ENCODE measurements around the gene TTLL7.

Gene TTLL7

GRCh38 chr1:83819436-83819835 is 179.5 kb downstream of the TTLL7 start:
- Histone ChIP-seq H3K4me3 (ENCODE audit: low read length) (no peak overlapping the region), H4K20me1 (ENCODE audit: insufficient read depth, low read length) (no peaks in the 10 kb centered on the region), H3K4me1 (ENCODE audit: low read length) (peaks cover 6% of the 10 kb centered on the region), H3K36me3 (replicated peaks; ENCODE audit: low read depth, low read length) (no peaks in the 10 kb centered on the region), H3K9ac (ENCODE audit: low read length) (no peak overlapping the region), H2AFZ (ENCODE audit: low read depth, low read length) (no peak overlapping the region), H3K79me2 (ENCODE audit: low read length) (no peaks in the 10 kb centered on the region), H3K27ac (ENCODE audit: low read length) (no peak overlapping the region), H3K4me2 (ENCODE audit: low read length) (no peak overlapping the region), H3K27me3 (ENCODE audit: low read depth, low read length) (no peaks in the 10 kb centered on the region), H3K9me3 (ENCODE audit: insufficient read depth, low read length) (no peaks in the 10 kb centered on the region)
- TF ChIP-seq CTCF (IDR thresholded peaks at IDR 0.05; ENCODE audit: low read depth, low read length) (no peak), EZH2phosphoT487 (IDR thresholded peaks at IDR 0.05; ENCODE audit: low read depth) (no peak)

- H3K4me1 ChIP-seq (ENCODE audit: low read length) = peaks cover 6% of the 10 kb centered on the region
- H3K79me2 ChIP-seq (ENCODE audit: low read length) = no peaks in the 10 kb centered on the region
- no peaks in the 10 kb centered on the region for H3K9me3 ChIP-seq (ENCODE audit: insufficient read depth, low read length)
- no peak overlapping the region for H2AFZ ChIP-seq (ENCODE audit: low read depth, low read length)
- H3K4me2 ChIP-seq (ENCODE audit: low read length) = no peak overlapping the region
- H4K20me1 ChIP-seq (ENCODE audit: insufficient read depth, low read length) = no peaks in the 10 kb centered on the region
- H3K27me3 ChIP-seq (ENCODE audit: low read depth, low read length) = no peaks in the 10 kb centered on the region
- no peak overlapping the region for H3K9ac ChIP-seq (ENCODE audit: low read length)
- TF ChIP-seq CTCF (IDR thresholded peaks at IDR 0.05; ENCODE audit: low read depth, low read length) = no peak
- TF ChIP-seq EZH2phosphoT487 (IDR thresholded peaks at IDR 0.05; ENCODE audit: low read depth) = no peak
- no peaks in the 10 kb centered on the region for H3K36me3 ChIP-seq (replicated peaks; ENCODE audit: low read depth, low read length)
- no peak overlapping the region for H3K4me3 ChIP-seq (ENCODE audit: low read length)
- H3K27ac ChIP-seq (ENCODE audit: low read length) = no peak overlapping the region
Observed at GRCh38 chr1:83818916-83819315, 180.0 kb downstream of the TTLL7 start.

GRCh38 chr1:83816836-83817235 is 182.1 kb downstream of the TTLL7 start:
- no peaks in the 10 kb centered on the region for H3K9me3 ChIP-seq (ENCODE audit: insufficient read depth, low read length)
- no peaks in the 10 kb centered on the region for H3K27me3 ChIP-seq (ENCODE audit: low read depth, low read length)
- no peak overlapping the region for H3K27ac ChIP-seq (ENCODE audit: low read length)
- H3K36me3 ChIP-seq (replicated peaks; ENCODE audit: low read depth, low read length) = no peaks in the 10 kb centered on the region
- no peak overlapping the region for H3K4me3 ChIP-seq (ENCODE audit: low read length)
- no peaks in the 10 kb centered on the region for H3K79me2 ChIP-seq (ENCODE audit: low read length)
- TF ChIP-seq EZH2phosphoT487 (IDR thresholded peaks at IDR 0.05; ENCODE audit: low read depth) (no peak), CTCF (IDR thresholded peaks at IDR 0.05; ENCODE audit: low read depth, low read length) (no peak)
- no peaks in the 10 kb centered on the region for H4K20me1 ChIP-seq (ENCODE audit: insufficient read depth, low read length)
- H3K4me2 ChIP-seq (ENCODE audit: low read length) = no peak overlapping the region
- no peak overlapping the region for H2AFZ ChIP-seq (ENCODE audit: low read depth, low read length)
- no peak overlapping the region for H3K9ac ChIP-seq (ENCODE audit: low read length)
- peaks cover 6% of the 10 kb centered on the region for H3K4me1 ChIP-seq (ENCODE audit: low read length)

- H3K9ac ChIP-seq (ENCODE audit: low read length) = no peak overlapping the region
- no peak overlapping the region for H3K27ac ChIP-seq (ENCODE audit: low read length)
- H4K20me1 ChIP-seq (ENCODE audit: insufficient read depth, low read length) = no peaks in the 10 kb centered on the region
- no peak overlapping the region for H3K4me3 ChIP-seq (ENCODE audit: low read length)
- H3K4me2 ChIP-seq (ENCODE audit: low read length) = no peak overlapping the region
- H3K27me3 ChIP-seq (ENCODE audit: low read depth, low read length) = no peaks in the 10 kb centered on the region
- no peak overlapping the region for H2AFZ ChIP-seq (ENCODE audit: low read depth, low read length)
- H3K36me3 ChIP-seq (replicated peaks; ENCODE audit: low read depth, low read length) = no peaks in the 10 kb centered on the region
- H3K79me2 ChIP-seq (ENCODE audit: low read length) = no peaks in the 10 kb centered on the region
- no peak for TF ChIP-seq CTCF (IDR thresholded peaks at IDR 0.05; ENCODE audit: low read depth, low read length)
- no peak for TF ChIP-seq EZH2phosphoT487 (IDR thresholded peaks at IDR 0.05; ENCODE audit: low read depth)
- H3K4me1 ChIP-seq (ENCODE audit: low read length) = peaks cover 6% of the 10 kb centered on the region
- H3K9me3 ChIP-seq (ENCODE audit: insufficient read depth, low read length) = no peaks in the 10 kb centered on the region
Observed at GRCh38 chr1:83815330-83815729, 183.6 kb downstream of the TTLL7 start.
